ENCODE measurements around the gene SYNPR.
A peak's percentile ranks its signal among the peaks of the same experiment; 100 is the strongest.

The SYNPR gene

GRCh38 chr3:63642488-63642887, 364.4 kb downstream of the SYNPR start:
- no peak for DNase-seq

DNA sequence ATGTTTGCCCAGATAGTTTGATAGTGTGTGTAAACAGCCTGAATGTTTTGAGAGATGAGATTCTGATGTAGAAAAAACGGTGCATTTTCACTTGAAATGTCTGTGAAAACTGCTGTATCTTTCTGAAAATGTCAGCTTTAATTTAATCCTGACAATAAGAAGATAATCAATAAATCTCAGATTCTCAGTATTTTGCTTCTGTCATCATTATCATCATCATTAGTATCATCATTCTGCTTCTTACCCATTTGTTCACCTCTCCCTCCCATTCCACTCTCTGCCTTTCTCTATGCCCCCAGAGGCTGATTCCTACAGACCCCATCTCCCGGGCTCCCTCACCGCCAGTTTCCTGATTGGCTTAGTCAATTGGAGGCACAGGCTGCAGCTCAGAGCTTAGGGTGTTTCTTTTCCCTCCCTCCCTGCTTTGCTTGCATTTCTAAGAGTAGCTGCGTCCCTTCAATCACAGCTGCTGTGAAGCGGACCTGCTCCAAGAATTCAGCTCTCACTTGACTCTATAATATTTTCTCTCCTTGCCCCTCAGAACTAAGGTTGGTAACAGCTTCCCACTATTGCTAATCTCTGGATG, 366.2 kb downstream of the SYNPR start:
- DNase-seq, result peak; percentile 1

DNA sequence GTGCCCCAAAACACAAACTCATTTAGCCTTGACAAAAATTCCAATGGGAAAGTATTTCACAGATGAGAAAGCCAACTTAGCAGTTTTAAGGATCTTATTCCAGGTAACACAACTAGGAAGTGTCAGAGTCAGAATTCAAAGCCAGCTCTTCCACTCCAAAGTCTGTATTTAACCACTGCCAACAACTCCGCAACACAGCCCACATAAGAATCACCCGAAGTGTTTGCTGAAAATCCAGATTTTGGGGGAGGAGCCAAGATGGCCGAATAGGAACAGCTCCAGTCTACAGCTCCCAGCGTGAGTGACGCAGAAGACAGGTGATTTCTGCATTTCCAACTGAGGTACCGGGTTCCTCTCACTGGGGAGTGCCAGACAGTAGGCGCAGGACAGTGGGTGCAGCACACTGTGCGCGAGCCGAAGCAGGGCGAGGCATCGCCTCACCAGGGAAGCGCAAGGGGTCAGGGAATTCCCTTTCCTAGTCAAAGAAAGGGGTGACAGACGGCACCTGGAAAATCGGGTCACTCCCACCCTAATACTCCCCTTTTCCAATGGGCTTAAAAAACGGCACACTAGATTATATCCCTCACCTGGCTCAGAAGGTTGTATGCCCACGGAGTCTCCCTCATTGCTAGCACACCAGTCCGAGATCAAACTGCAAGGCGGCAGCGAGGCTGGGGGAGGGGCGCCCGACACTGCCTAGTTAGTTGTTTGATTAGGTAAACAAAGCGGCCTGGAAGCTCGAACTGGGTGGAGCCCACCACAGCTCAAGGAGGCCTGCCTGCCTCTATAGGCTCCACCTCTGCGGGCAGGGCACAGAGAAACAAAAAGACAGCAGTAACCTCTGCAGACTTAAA, 367.0 kb downstream of the SYNPR start:
- peak; percentile 43 for DNase-seq

GRCh38 chr3:63652066-63652725, 374.1 kb downstream of the SYNPR start, which contains the start of gene SNTN:
TSS of gene SNTN (plus strand) at chr3:63652675. CDS start at chr3:63652688, 13 bp downstream.
- no peak for DNase-seq

- DNase-seq, result no peak
These were observed 376.1 kb downstream of the SYNPR start for GRCh38 chr3:63654211-63654610.

GRCh38 chr3:63654931-63655330, 376.8 kb downstream of the SYNPR start:
- peak; percentile 4 for DNase-seq

- DNase-seq, result no peak
These were observed 377.4 kb downstream of the SYNPR start for GRCh38 chr3:63655519-63655918.

DNA sequence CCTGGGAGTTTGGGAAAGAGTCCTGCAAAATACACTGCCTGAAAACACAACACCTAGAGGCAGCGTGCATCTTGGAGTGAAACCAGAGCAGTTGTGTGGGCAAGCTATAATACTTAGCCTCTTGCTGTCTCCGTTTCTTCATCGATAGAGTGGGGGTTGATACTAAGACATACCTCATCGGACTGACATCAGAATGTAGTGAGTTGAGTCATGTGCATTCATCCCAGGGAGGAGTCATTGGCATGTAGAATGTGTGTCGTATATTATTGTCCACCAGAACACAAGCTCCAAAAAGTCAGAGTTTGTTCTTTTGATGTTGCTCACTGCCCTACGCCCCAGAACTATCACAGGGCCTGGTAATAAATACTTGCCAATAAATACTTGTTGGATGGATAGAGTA, 378.7 kb downstream of the SYNPR start:
- no peak for DNase-seq

DNA sequence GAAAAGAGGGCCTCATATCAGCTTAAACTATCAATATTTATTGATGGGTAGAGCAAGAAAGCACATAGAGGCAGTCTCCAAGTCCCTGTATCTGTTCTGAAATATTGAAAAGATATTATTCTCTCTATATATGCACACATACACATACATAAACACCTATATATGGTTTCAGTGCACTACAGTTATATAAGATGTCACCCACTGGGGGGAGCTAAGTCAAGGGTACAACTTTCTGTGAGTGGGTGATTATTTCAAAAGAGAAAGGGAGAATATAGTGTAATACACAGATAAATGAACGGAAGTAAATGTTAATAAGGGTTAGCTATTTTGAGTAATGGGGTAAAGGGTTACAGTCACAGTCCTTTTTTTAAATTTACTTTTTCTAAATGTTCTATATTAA, 383.1 kb downstream of the SYNPR start:
- no peak for DNase-seq

- no peak for DNase-seq
These were observed 383.9 kb downstream of the SYNPR start for GRCh38 chr3:63662011-63662410.

DNA sequence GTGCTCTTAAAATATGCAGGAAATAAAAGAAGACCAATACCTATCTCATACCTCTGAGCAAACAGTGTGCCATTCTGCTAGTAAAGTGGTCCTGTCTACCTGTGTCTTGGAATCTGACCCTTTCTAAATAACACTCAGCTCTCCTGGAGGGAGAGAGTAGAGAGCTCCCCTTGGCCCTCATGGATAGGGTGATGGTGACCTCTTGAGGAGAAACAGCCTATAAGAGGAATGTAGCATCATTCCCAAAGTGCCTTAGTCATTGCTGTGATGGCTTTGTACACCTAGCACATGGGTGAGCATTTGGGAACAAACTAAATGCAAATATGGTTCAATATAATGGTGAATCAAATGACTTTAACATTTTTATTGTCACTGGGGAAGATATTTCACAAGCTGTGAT, 384.4 kb downstream of the SYNPR start:
- DNase-seq, result peak; percentile 56

All from NCI-H146 (cell line).